ENCODE results near the gene NPHP4.

The NPHP4 gene

GRCh38 chr1:5885471-5886139, 106.6 kb downstream of the NPHP4 start:
- in situ Hi-C loops (cut with MboI; ENCODE audit: low sequenced_read_pairs) = no loop called here
- Histone ChIP-seq H3K4me1 (no peaks in the 10 kb centered on the region), H3K36me3 (replicated peaks) (no peaks in the 10 kb centered on the region), H3K4me3 (no peak overlapping the region), H3K9me3 (no peaks in the 10 kb centered on the region), H3K27me3 (ENCODE audit: low read depth) (no peaks in the 10 kb centered on the region)
- DNase-seq (ENCODE audit: low spot score in 2 of 2) = no peak

- Histone ChIP-seq H3K27me3 (ENCODE audit: low read depth) (no peaks in the 10 kb centered on the region), H3K36me3 (replicated peaks) (no peaks in the 10 kb centered on the region), H3K4me3 (no peak overlapping the region), H3K9me3 (no peaks in the 10 kb centered on the region), H3K4me1 (no peaks in the 10 kb centered on the region)
- DNase-seq (ENCODE audit: low spot score in 2 of 2) = no peak
- in situ Hi-C loops (cut with MboI; ENCODE audit: low sequenced_read_pairs) = no loop called here
Measured at GRCh38 chr1:5884110-5884509, 108.1 kb downstream of the NPHP4 start.

GRCh38 chr1:5883129-5884048, 108.8 kb downstream of the NPHP4 start:
- Histone ChIP-seq H3K4me3 (no peak overlapping the region), H3K4me1 (no peaks in the 10 kb centered on the region), H3K27me3 (ENCODE audit: low read depth) (no peaks in the 10 kb centered on the region), H3K36me3 (replicated peaks) (no peaks in the 10 kb centered on the region), H3K9me3 (no peaks in the 10 kb centered on the region)
- DNase-seq (ENCODE audit: low spot score in 2 of 2) = no peak
- in situ Hi-C loops (cut with MboI; ENCODE audit: low sequenced_read_pairs) = no loop called here

- Histone ChIP-seq H3K36me3 (replicated peaks) (no peaks in the 10 kb centered on the region), H3K4me1 (no peaks in the 10 kb centered on the region), H3K27me3 (ENCODE audit: low read depth) (no peaks in the 10 kb centered on the region), H3K9me3 (no peaks in the 10 kb centered on the region), H3K4me3 (no peak overlapping the region)
- in situ Hi-C loops (cut with MboI; ENCODE audit: low sequenced_read_pairs) = no loop called here
- DNase-seq (ENCODE audit: low spot score in 2 of 2) = no peak
Measured at GRCh38 chr1:5882367-5883128, 109.7 kb downstream of the NPHP4 start.

- in situ Hi-C loops (cut with MboI; ENCODE audit: low sequenced_read_pairs) = no loop called here
- Histone ChIP-seq H3K4me3 (no peak overlapping the region), H3K36me3 (replicated peaks) (no peaks in the 10 kb centered on the region), H3K9me3 (no peaks in the 10 kb centered on the region), H3K27me3 (ENCODE audit: low read depth) (no peaks in the 10 kb centered on the region), H3K4me1 (no peaks in the 10 kb centered on the region)
- DNase-seq (ENCODE audit: low spot score in 2 of 2) = no peak
Measured at GRCh38 chr1:5881526-5882222, 110.6 kb downstream of the NPHP4 start.

- Histone ChIP-seq H3K4me3 (no peak overlapping the region), H3K9me3 (no peaks in the 10 kb centered on the region), H3K27me3 (ENCODE audit: low read depth) (no peaks in the 10 kb centered on the region), H3K36me3 (replicated peaks) (no peaks in the 10 kb centered on the region), H3K4me1 (no peaks in the 10 kb centered on the region)
- no peak for DNase-seq (ENCODE audit: low spot score in 2 of 2)
- in situ Hi-C loops (cut with MboI; ENCODE audit: low sequenced_read_pairs) = no loop called here
Measured at GRCh38 chr1:5880630-5881405, 111.4 kb downstream of the NPHP4 start.

- no peaks in the 10 kb centered on the region for H3K36me3 ChIP-seq (replicated peaks)
- in situ Hi-C loops (cut with MboI; ENCODE audit: low sequenced_read_pairs) = no loop called here
- no peak for DNase-seq (ENCODE audit: low spot score in 2 of 2)
- no peak overlapping the region for H3K4me3 ChIP-seq
- no peaks in the 10 kb centered on the region for H3K9me3 ChIP-seq
- no peaks in the 10 kb centered on the region for H3K27me3 ChIP-seq (ENCODE audit: low read depth)
- H3K4me1 ChIP-seq = no peaks in the 10 kb centered on the region
Measured at GRCh38 chr1:5879421-5879820, 112.8 kb downstream of the NPHP4 start.

- no peak for DNase-seq (ENCODE audit: low spot score in 2 of 2)
- in situ Hi-C loops (cut with MboI; ENCODE audit: low sequenced_read_pairs) = no loop called here
- H3K36me3 ChIP-seq (replicated peaks) = no peaks in the 10 kb centered on the region
- H3K27me3 ChIP-seq (ENCODE audit: low read depth) = no peaks in the 10 kb centered on the region
- H3K4me3 ChIP-seq = no peak overlapping the region
- no peaks in the 10 kb centered on the region for H3K4me1 ChIP-seq
- H3K9me3 ChIP-seq = no peaks in the 10 kb centered on the region
Measured at GRCh38 chr1:5878971-5879370, 113.3 kb downstream of the NPHP4 start.

GRCh38 chr1:5877683-5878530, 114.3 kb downstream of the NPHP4 start:
- no peak for DNase-seq (ENCODE audit: low spot score in 2 of 2)
- Histone ChIP-seq H3K36me3 (replicated peaks) (no peaks in the 10 kb centered on the region), H3K9me3 (no peaks in the 10 kb centered on the region), H3K4me1 (no peaks in the 10 kb centered on the region), H3K4me3 (no peak overlapping the region), H3K27me3 (ENCODE audit: low read depth) (no peaks in the 10 kb centered on the region)
- in situ Hi-C loops (cut with MboI; ENCODE audit: low sequenced_read_pairs) = no loop called here

- no peak for DNase-seq (ENCODE audit: low spot score in 2 of 2)
- Histone ChIP-seq H3K4me1 (no peaks in the 10 kb centered on the region), H3K9me3 (no peaks in the 10 kb centered on the region), H3K36me3 (replicated peaks) (no peaks in the 10 kb centered on the region), H3K4me3 (no peak overlapping the region), H3K27me3 (ENCODE audit: low read depth) (no peaks in the 10 kb centered on the region)
- in situ Hi-C loops (cut with MboI; ENCODE audit: low sequenced_read_pairs) = no loop called here
Measured at GRCh38 chr1:5877001-5877400, 115.2 kb downstream of the NPHP4 start.

- no peaks in the 10 kb centered on the region for H3K9me3 ChIP-seq
- H3K4me1 ChIP-seq = no peaks in the 10 kb centered on the region
- in situ Hi-C loops (cut with MboI; ENCODE audit: low sequenced_read_pairs) = no loop called here
- DNase-seq (ENCODE audit: low spot score in 2 of 2) = no peak
- H3K27me3 ChIP-seq (ENCODE audit: low read depth) = no peaks in the 10 kb centered on the region
- H3K36me3 ChIP-seq (replicated peaks) = no peaks in the 10 kb centered on the region
- H3K4me3 ChIP-seq = no peak overlapping the region
Measured at GRCh38 chr1:5876094-5876650, 116.1 kb downstream of the NPHP4 start.

GRCh38 chr1:5875345-5875910, 116.8 kb downstream of the NPHP4 start:
- in situ Hi-C loops (cut with MboI; ENCODE audit: low sequenced_read_pairs) = no loop called here
- H3K9me3 ChIP-seq = no peaks in the 10 kb centered on the region
- no peak for DNase-seq (ENCODE audit: low spot score in 2 of 2)
- H3K36me3 ChIP-seq (replicated peaks) = no peaks in the 10 kb centered on the region
- H3K4me1 ChIP-seq = no peaks in the 10 kb centered on the region
- H3K4me3 ChIP-seq = no peak overlapping the region
- H3K27me3 ChIP-seq (ENCODE audit: low read depth) = no peaks in the 10 kb centered on the region

Data from HAP-1 (cell line).